ENCODE data around the gene TSHB. TPM values are rescaled to one million over a fixed set of nuclear protein-coding genes. Genes with fewer than 3 reads are reported as not detected.

The TSHB gene
- polyA plus RNA-seq, 1 donor from 2014 or later, result not detected

DNA sequence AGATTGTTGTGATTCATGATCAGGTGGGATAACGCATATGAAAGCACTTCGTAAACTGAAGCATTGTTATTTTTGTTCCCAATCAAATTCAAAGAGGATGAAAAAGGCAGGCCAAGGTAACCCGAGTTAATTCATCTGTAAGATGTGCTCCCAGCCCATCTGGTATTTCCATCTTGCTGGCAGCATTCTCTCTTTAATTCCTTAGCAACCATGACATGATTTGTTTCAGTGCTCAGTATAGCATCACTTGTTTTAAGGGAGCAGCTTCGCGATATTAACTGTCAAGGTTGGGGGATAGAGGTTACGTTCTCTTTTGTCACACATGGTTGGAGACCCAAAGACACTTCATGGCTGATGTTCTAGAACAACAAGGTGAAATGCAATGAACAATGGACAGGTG, 53.3 kb downstream of the TSHB start:
- Histone ChIP-seq H3K9me3 (ENCODE audit: low read length) (no peaks in the 10 kb centered on the region), H4K20me1 (ENCODE audit: insufficient read depth) (no peaks in the 10 kb centered on the region), H3K4me2 (ENCODE audit: low read length) (no peak overlapping the region), H3F3A (ENCODE audit: insufficient read depth, low read length, poor library complexity, severe bottlenecking) (no peaks in the 10 kb centered on the region), H3K79me2 (replicated peaks; ENCODE audit: insufficient read depth, low read length) (no peaks in the 10 kb centered on the region), H2AFZ (ENCODE audit: low read depth, low read length) (no peak overlapping the region), H3K4me3 (ENCODE audit: low read length) (peak overlapping the region; percentile 15), H3K27ac (ENCODE audit: low read length) (peak overlapping the region; percentile 55), H3K27me3 (ENCODE audit: insufficient read depth, low read depth, low read length) (no peaks in the 10 kb centered on the region), H3K36me3 (ENCODE audit: insufficient read depth, low read length) (no peaks in the 10 kb centered on the region), H3K9me2 (ENCODE audit: insufficient read depth, low read length) (no peaks in the 10 kb centered on the region), H3K9ac (ENCODE audit: low read length) (no peak overlapping the region)
- no peak for TF ChIP-seq RAD21 (conservative IDR thresholded peaks at IDR 0.05)
- TF ChIP-seq MXI1 (conservative IDR thresholded peaks at IDR 0.05; ENCODE audit: poor library complexity, severe bottlenecking), result no peak
- TF ChIP-seq, protein P1, sequence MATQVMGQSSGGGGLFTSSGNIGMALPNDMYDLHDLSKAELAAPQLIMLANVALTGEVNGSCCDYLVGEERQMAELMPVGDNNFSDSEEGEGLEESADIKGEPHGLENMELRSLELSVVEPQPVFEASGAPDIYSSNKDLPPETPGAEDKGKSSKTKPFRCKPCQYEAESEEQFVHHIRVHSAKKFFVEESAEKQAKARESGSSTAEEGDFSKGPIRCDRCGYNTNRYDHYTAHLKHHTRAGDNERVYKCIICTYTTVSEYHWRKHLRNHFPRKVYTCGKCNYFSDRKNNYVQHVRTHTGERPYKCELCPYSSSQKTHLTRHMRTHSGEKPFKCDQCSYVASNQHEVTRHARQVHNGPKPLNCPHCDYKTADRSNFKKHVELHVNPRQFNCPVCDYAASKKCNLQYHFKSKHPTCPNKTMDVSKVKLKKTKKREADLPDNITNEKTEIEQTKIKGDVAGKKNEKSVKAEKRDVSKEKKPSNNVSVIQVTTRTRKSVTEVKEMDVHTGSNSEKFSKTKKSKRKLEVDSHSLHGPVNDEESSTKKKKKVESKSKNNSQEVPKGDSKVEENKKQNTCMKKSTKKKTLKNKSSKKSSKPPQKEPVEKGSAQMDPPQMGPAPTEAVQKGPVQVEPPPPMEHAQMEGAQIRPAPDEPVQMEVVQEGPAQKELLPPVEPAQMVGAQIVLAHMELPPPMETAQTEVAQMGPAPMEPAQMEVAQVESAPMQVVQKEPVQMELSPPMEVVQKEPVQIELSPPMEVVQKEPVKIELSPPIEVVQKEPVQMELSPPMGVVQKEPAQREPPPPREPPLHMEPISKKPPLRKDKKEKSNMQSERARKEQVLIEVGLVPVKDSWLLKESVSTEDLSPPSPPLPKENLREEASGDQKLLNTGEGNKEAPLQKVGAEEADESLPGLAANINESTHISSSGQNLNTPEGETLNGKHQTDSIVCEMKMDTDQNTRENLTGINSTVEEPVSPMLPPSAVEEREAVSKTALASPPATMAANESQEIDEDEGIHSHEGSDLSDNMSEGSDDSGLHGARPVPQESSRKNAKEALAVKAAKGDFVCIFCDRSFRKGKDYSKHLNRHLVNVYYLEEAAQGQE (IDR thresholded peaks at IDR 0.05; ENCODE audit: borderline replicate concordance), result peak; percentile 7
- TF ChIP-seq EZH2 (IDR thresholded peaks at IDR 0.05; ENCODE audit: borderline replicate concordance, insufficient read depth, low read length, poor library complexity, severe bottlenecking), result no peak

Other genes starting within 250 kb of the TSHB start
- gene SIKE1, start 249.1 kb upstream of the TSHB start, polyA plus RNA-seq, result 49.1 and 51.0 TPM in 2 replicates
- not detected in 2 replicates for gene SYCP1, start 175.0 kb upstream of the TSHB start, polyA plus RNA-seq
- gene TSPAN2, start 59.7 kb downstream of the TSHB start, polyA plus RNA-seq, result 28.9 and 34.4 TPM in 2 replicates

Data from neural cell (in vitro differentiated cells).